NCI-H345 treated with DMSO at 0.1 percent for 48 hours (cell line): Measurements from ENCODE around the gene P2RY12.

Experiments
- DNase-seq: peaks from one replicate; lab custom pipeline; 2025; ENCODE audit not compliant: unreplicated experiment; lab: John Stamatoyannopoulos, UW

P2RY12 gene

GRCh38 chr3:151307583-151308488 lies 76.7 kb downstream of the P2RY12 start:
- DNase-seq = no peak

DNA sequence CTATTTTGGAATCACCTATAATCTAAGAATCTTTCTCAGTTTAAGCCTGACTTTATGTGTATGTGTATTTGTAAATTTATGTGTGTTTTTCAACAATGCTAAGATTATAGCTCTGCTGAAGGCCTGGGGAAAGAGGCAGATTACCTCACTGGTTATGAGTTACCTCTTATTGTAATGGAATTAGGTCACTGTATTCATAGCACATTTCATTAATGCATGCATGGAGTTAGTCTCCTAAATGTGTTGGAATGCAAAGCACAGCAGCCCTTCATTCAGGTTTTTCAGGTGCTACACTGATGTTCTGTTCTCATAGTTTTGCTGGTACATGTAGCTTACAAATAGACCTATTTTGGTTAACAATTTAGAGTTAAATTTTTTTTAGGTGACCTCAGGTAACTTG lies 77.4 kb downstream of the P2RY12 start:
- DNase-seq = no peak

GRCh38 chr3:151306168-151306810 lies 78.3 kb downstream of the P2RY12 start:
- no peak for DNase-seq

GRCh38 chr3:151305775-151306151 lies 78.8 kb downstream of the P2RY12 start:
- no peak for DNase-seq

DNA sequence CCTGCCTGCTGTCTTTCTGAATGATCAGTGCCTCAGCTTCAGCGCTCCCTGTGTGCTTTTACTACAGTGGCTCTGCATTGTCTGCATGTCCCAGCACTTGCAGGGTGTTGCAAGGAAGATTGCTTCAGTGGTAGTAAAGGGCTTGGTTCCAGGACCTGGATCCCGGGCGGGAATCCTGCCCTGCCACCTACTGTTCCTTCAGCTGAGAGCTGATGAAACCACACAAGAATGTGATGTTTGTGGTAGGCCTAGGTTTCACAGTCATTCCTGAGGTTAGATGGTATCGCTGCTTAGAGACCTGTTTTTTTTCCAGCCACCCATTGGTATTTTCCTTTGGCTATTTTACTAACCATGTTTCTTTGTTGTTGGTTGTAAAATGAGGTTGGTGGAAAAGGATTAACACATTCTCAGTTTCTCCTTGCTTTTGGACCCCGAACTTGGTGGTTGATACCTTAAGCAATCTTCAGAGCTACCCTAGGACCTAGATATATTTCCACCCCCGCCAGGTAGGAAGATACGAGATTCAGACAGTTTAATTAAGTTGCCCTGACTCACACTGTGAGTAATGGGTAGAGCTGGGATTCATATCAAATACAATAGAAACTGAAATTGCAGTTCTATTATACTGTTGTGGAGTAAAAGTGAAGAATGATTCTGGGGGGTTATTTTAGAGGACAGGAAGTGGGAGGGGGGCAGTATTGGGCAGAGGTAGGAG lies 79.3 kb downstream of the P2RY12 start:
- no peak for DNase-seq

DNA sequence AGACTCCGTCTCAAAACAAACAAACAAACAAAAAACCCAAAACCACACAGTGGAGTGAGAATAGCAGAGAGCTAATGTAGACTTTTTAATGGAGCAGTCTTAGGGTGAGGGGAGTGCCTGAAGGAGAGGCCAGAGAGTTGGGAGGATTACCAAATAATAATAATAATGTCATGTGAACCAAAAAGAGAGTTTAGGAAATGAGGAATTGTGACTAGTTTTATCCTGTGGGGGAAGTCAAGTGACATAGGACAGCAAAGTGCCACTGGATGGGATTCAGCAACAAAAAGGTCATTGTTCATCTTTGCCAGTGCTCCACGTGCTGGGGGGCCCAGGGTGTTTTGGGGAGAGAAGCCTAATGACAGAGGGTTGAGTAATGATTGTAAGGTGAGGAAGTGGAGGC lies 80.8 kb downstream of the P2RY12 start:
- DNase-seq = no peak

- no peak for DNase-seq
These were observed 82.8 kb downstream of the P2RY12 start for GRCh38 chr3:151301787-151302186.

DNA sequence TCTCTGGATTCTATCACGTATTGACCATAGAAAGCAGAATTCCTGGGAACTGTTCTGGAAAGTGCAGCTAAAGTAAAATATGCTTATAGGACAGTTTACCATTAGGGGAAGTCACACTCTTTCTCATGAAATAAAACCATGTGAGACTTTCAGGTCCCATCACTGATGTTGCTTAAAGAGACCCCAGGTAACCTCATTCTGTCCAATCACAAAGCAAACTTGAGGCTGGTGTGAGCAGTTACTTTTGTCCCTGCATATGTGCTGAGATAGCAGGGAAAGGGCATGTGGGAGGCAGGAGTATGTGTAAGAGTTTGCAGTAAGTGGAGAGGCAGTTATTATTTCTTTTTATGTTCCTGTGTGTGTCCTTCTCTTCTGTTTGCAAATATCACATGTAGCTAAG lies 84.0 kb downstream of the P2RY12 start:
- no peak for DNase-seq

DNA sequence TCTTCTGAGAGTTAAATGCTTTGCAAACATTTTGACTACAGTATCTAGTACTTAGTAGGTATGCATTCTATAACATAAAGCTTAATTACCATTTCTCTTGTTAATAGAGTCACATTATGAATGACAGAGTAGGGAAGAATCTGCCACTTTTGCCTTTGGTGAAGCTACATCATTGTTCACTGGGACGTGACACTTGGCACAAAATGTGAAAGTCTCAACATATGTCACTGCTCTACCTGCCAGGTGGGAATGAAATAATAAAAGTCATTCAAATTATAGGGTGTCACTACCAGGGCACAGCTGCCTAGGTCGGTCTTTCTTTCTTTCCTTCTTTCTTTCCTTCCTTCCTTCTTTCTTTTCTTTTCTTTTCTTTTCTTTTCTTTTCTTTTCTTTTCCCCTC lies 85.5 kb downstream of the P2RY12 start:
- DNase-seq = no peak

DNA sequence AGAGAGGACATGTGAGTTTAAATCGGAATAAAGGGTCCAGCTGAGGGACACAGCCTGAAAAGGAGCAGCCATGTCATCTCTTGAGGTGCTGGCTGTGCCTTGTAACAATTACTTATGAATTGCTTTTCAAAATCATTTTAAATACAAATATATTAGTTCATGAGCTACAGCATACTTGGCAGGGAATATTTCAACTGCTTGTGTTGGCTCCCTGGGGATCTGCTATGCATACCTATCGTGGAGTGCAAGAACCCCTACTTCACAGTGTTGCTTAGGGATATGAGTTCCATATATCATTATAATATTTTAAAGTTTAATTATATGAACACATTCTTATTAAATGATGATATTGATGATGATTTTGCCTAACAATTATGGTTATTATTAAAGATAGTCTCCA lies 87.1 kb downstream of the P2RY12 start:
- DNase-seq = no peak

DNA sequence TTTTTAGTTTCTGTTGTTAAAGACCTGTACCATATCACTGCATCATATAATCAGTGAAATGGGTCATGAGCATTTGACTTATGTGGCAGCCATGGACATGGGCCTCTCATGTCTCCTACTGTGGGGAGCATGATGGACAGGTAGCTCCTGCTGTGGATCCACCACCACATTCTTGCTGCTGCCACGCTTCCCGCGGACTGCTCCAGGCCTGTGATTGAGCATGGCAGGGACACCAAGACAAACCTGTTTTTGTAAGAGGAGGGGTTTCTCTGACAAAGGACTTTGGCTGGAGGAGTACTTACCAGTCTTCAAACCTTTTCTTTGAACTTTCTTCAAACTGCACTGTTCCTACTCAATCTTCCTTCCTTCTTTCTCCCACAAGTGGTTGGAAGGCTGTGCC lies 88.3 kb downstream of the P2RY12 start:
- DNase-seq = no peak

- no peak for DNase-seq
These were observed 91.4 kb downstream of the P2RY12 start for GRCh38 chr3:151293127-151293526.

DNA sequence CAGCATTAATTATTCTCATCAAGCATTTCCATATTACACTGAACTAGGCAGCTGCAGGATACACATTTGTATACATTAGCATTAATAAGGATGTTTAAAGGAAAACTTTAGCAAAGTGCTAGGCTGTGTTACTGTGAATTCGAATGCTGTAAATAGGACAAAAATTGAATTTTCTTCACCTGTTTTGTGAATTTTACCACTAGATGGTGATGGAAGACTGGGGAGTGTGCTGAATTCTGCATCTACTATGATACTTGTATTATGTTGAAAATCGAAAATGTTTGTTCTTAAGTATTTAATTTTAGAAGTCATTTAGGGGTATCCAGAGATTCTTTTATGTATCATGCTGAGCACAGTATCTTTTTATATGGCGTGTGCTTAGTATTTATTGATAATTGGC lies 93.9 kb downstream of the P2RY12 start:
- DNase-seq = no peak

- DNase-seq = no peak
These were observed 95.1 kb downstream of the P2RY12 start for GRCh38 chr3:151289445-151289844.
